SU-DHL-6 (cell line): ENCODE results near the gene TNS3.

Source experiments
- CTCF ChIP-seq: fragments of 200-600 bp; sonication (generic); IDR thresholded peaks from one replicate; pipeline ENCODE4 v1.5.1; 2017; ENCODE audit warnings: antibody characterized with exemption, mild to moderate bottlenecking, low read length, moderate library complexity; ENCODE audit not compliant: insufficient read depth, poor library complexity, severe bottlenecking
- EZH2phosphoT487 ChIP-seq: fragments of 200-600 bp; sonication (generic), shearing (Covaris generic); conservative IDR thresholded peaks from 2 replicates; pipeline ENCODE4 v1.6.1; 2018; ENCODE audit warnings: mild to moderate bottlenecking, antibody characterized with exemption, low read length, moderate library complexity, mixed read lengths

- TF ChIP-seq CTCF (no peak), EZH2phosphoT487 (no peak)
These were observed 291.4 kb downstream of the TNS3 start for GRCh38 chr7:47290466-47290865.
